ENCODE results near the gene GMEB2.
"Not testable (repeated sequence)": the region's sequence is repeated elsewhere in the genome, so short reads cannot be mapped to it uniquely, and the experiment has no call there.

The GMEB2 gene

DNA sequence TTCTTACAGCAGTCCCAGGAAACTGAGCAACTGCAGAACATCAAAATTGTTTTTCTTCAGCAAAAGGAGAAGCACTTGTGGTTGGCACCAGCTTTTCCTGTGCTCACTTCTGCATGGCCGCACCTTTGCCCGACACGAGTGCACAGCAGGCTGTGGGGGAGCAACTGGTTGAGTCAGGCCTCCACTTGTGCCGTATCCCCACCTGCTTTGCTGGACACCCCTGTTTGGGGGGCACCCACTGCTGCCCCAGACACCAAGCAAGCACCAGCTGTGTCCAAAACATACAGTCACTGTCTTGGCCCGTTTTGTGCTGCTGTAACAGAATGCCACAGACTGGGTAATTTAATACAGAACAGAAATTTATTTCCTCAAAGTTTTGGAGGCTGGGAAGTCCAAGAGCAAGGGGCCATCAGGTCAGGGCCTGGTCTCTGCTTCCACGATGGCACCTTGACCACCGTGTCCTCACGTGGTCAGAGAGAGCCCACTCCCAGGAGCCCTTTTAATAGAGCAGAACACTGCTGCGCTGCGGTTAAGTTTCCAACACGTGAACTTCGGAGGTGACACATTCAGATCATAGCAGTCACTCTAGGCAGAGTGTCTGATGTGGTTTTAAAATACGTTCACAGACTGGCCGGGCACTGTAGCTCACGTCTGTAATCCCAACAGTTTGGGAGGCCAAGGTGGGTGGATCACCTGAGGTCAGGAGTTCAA lies 8.7 kb upstream of the GMEB2 start:
- peak; percentile 76 for DNase-seq

DNA sequence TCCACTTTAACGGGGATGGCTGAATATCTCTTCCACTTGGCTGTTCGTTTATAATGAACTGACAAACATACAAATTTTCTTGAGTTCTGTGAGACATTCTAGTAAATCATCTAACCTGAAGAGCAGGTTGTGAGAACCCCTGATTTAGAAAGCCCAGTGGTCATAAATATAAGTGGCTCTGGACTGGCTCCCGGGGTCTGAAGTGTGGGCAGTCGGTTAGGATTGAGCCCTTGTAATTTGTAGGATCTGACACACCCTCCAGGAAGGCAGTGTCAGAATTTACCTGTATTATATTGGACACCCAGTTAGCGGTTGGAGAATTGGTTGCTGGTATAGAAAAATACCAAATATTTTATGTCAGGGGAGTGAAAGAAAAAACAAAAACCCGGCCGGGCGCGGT lies 6.8 kb upstream of the GMEB2 start:
- DNase-seq: no peak

GRCh38 chr20:63631426-63631825 lies 4.5 kb upstream of the GMEB2 start:
- DNase-seq: not testable (repeated sequence)

GRCh38 chr20:63630956-63631355 lies 4.1 kb upstream of the GMEB2 start:
- not testable (repeated sequence) for DNase-seq

DNA sequence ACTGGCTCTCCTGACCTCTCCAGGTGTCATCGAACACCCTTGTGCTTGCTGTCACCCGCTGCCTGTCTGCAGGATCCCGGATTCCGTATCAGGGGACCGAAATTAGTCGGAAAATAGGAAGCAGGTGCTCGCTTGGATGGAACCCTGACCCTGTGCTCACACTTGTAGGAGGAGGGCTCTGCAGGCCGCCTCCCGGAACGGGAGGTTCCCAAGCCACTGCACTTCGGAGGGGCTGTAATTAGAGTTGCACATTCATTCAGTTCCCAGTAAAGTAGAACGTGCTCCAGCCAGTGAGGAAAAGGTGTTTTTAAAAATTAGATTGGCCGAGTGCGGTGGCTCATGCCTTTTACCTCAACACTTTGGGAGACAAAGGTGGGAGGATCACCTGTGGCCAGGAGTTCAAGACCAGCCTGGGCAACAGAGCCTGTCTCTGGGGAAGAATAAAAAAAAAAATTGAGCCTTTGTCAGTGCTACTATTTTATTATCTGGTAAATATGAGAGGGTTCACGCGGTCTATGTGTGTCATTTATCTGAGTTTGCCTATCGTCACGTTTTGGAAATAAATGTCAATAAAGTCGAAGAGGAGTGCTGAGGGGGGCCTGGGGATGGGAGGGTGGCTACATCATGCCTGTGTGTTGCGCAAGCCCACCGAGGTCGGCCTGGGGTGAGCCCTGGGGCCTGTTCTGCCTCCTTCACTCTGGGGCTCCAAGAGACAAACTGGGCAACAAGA lies 1.5 kb upstream of the GMEB2 start:
- DNase-seq: peak; percentile 82

- no peak for DNase-seq
Observed at GRCh38 chr20:63627751-63628245, 897 bp upstream of the GMEB2 start.

GRCh38 chr20:63627129-63627750 lies 339 bp upstream of the GMEB2 start:
- peak; percentile 94 for DNase-seq

GRCh38 chr20:63625771-63626423 lies 1.0 kb downstream of the GMEB2 start:
- DNase-seq: peak; percentile 46

DNA sequence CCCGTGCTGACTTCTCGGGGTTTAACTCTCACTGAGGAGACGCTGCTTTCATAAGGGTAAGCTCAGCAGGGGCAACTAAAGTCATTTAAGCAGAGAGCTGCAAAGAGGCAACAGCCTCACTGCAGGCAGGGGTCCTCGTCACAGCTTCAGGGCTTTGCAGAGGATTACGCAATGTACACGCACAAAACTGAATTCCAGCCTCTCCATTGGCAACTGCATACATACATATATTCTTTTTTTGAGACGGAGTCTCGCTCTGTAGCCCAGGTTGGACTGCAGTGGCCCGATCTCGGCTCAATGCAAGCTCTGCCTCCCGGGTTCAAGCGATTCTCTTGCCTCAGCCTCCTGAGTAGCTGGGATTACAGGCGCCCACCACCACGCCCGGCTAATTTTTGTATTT lies 2.4 kb downstream of the GMEB2 start:
- DNase-seq: no peak

- DNase-seq: no peak
Observed at GRCh38 chr20:63622732-63623131, 4.2 kb downstream of the GMEB2 start.

GRCh38 chr20:63622096-63622495 lies 4.8 kb downstream of the GMEB2 start:
- no peak for DNase-seq

GRCh38 chr20:63620991-63621390 lies 5.9 kb downstream of the GMEB2 start:
- DNase-seq: no peak

DNA sequence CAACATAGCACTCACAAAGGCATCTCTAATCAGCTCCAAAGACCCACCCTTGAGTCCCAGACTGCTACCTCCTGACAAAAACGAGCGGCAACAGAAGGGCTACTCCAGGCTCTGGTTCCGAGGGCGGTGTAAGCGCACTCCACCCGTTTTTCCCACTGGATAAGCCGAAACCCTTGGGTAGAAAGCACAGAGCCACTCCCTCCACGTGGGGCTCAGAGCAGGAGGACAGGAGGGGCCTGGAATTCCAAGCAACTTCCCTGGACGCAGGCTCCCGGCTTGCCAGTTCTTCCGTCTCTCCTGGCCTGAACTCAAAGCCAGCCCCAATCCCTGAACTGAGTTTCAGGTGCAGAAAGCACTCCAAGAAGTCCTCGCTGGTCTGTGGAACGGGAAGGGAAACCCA lies 7.4 kb downstream of the GMEB2 start:
- DNase-seq: no peak

DNA sequence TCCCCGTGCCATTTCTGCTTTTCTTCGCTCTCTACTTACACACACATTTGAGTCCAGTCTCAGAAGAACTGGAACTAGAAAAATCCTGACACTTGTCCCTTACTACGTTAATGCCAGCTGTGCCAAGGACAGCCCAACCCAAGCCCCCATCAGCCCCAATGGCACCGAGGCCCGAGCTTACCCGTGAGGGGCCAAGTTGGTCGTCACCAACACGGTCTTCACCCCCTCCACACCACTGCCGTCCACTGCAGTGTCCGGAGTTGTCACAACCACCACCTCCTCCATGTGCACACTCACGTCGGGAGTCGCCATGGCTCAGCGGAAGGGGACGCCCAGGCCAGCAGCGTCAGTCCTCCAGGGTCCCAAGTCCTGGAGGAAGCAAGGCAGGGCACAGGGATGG lies 7.8 kb downstream of the GMEB2 start:
- DNase-seq: no peak

- DNase-seq: no peak
Observed at GRCh38 chr20:63618291-63618980, 8.5 kb downstream of the GMEB2 start.

DNA sequence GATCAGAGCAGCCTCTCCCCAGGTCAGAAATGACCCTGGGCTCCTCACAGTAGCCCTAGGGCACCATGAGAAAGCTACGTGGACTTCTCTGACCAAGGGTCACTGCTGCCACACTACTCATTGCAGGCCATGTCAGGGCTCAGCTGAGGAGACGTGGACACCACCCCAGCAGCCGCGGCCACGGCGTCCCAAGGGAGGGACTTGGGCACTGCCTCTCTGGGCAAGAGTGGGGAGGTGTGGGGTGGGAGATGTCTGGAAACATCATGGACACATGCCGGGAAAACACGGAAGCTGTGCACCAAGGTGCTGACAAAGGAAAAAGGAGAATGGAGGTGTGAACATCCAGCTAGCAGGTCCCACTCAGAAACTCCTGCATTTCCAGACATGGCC lies 9.0 kb downstream of the GMEB2 start:
- no peak for DNase-seq

DNA sequence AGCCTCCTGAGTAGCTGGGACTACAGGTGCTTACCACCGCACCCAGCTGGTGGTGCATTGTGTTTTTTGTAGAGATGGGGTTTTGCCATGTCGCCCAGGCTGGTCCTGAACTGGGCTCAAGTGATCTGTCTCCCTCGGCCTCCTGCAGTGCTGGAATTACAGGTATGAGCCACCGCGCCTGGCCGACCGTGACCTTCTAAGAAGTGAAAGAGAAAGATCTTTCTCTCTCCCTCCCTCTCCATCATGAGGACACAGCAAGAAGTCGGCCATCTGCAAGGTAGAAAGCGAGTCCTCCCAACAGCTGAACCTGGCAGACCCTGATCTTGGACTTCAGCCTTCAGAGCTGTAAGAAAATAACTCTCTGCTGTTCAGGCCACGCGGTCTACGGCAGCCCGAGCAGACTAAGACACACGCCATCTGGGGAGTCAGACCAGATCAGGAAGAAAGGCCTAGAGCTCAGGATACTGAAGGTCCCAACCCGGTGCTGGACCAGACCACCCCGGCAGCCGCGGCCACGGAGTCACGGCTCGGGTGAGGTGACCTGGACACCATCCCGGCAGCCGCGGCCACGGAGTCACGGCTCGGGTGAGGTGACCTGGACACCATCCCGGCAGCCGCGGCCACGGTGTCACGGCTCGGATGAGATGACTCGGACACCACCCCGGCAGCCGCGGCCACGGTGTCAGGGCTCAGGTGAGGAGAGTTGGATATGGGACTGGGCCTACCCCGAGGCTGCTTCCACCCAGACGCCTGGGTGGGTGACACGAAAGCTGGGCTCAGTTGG lies 9.6 kb downstream of the GMEB2 start:
- DNase-seq: no peak

DNA sequence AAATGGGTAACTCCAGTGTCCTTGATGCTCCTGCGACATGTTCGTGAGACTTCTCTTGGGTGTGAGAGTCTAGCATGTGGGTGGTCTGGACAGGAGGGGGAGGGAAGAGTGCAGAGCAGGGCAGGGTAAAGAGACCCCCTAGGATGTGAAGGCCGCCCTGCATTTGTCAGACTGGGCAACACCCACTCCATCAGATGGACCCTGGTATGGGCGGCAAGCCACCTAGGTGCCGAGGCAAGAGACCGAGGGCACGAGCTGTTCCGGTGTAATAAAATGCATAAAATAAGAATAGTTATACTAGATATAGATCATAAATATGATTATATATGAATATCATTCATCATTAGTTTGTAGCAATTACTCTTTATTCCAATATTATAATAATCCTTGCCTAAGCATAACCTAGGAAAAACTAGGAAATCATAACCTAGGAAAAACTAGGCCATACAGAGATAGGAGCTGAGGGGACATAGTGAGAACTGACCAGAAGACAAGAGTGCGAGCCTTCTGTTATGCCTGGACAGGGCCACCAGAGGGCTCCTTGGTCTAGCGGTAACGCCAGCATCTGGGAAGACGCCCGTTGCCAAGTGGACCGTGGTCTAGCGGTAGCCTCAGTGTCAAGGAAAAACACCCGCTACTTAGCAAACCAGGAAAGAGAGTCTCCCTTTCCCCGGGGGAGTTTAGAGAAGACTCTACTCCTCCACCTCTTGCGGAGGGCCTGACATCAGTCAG lies 12.9 kb downstream of the GMEB2 start:
- not testable (repeated sequence) for DNase-seq

- no peak for DNase-seq
Observed at GRCh38 chr20:63612276-63612931, 14.5 kb downstream of the GMEB2 start.

- no peak for DNase-seq
Observed at GRCh38 chr20:63611646-63612045, 15.3 kb downstream of the GMEB2 start.

Data from stimulated activated CD4-positive, alpha-beta T cell treated with anti-CD3 and anti-CD28 coated beads, Interleukin-15, amount 100 ng/mL, for 24 hours (primary cell).